IPS-15b (cell line): Measurements from ENCODE around the gene RNF168.
"Not testable (repeated sequence)": the region's sequence is repeated elsewhere in the genome, so short reads cannot be mapped to it uniquely, and the experiment has no call there.

ENCODE experiments used
- H3K27me3 ChIP-seq: one replicate; pipeline ENCODE4 v1.6.1; 2013; ENCODE audit warnings: low read length; ENCODE audit not compliant: control insufficient read depth, insufficient read depth
- H3K36me3 ChIP-seq: one replicate; pipeline ENCODE4 v1.6.1; 2013; ENCODE audit warnings: low read length; ENCODE audit not compliant: control insufficient read depth, insufficient read depth
- H3K4me1 ChIP-seq: one replicate; pipeline ENCODE4 v1.6.1; 2013; ENCODE audit warnings: mild to moderate bottlenecking, low read length; ENCODE audit not compliant: control insufficient read depth, insufficient read depth
- H3K4me3 ChIP-seq: one replicate; pipeline ENCODE4 v1.5.1; 2013; ENCODE audit warnings: low read depth, low read length
- H3K9ac ChIP-seq: one replicate; pipeline ENCODE4 v1.6.1; 2013; ENCODE audit warnings: low read depth, mild to moderate bottlenecking, low read length
- H3K9me3 ChIP-seq: one replicate; pipeline ENCODE4 v1.6.1; 2013; ENCODE audit warnings: mild to moderate bottlenecking, low read length; ENCODE audit not compliant: control insufficient read depth, insufficient read depth

RNF168 gene

GRCh38 chr3:196513697-196514349 is 10.3 kb upstream of the RNF168 start:
- no peak overlapping the region for H3K9ac ChIP-seq
- peaks cover 3% of the 10 kb centered on the region for H3K9me3 ChIP-seq
- H3K4me1 ChIP-seq, result no peaks in the 10 kb centered on the region
- H3K4me3 ChIP-seq, result no peak overlapping the region
- H3K36me3 ChIP-seq, result no peaks in the 10 kb centered on the region
- no peaks in the 10 kb centered on the region for H3K27me3 ChIP-seq

GRCh38 chr3:196511646-196512425 is 8.3 kb upstream of the RNF168 start:
- H3K4me3 ChIP-seq, H3K36me3 ChIP-seq, H3K9me3 ChIP-seq, H3K9ac ChIP-seq, H3K4me1 ChIP-seq, H3K27me3 ChIP-seq: not testable (repeated sequence)

- H3K36me3 ChIP-seq, H3K9me3 ChIP-seq, H3K4me1 ChIP-seq, H3K9ac ChIP-seq, H3K27me3 ChIP-seq, H3K4me3 ChIP-seq: not testable (repeated sequence)
These were observed 7.5 kb upstream of the RNF168 start for GRCh38 chr3:196511108-196511507.

- Histone ChIP-seq H3K27me3 (no peaks in the 10 kb centered on the region), H3K9ac (no peak overlapping the region), H3K4me1 (no peaks in the 10 kb centered on the region), H3K9me3 (peaks cover 5% of the 10 kb centered on the region), H3K4me3 (no peak overlapping the region), H3K36me3 (no peaks in the 10 kb centered on the region)
These were observed 3.1 kb upstream of the RNF168 start for GRCh38 chr3:196506687-196507086.

- H3K4me1 ChIP-seq, result peaks cover 8% of the 10 kb centered on the region
- peaks cover 5% of the 10 kb centered on the region for H3K9me3 ChIP-seq
- no peak overlapping the region for H3K9ac ChIP-seq
- no peaks in the 10 kb centered on the region for H3K36me3 ChIP-seq
- H3K27me3 ChIP-seq, result no peaks in the 10 kb centered on the region
- H3K4me3 ChIP-seq, result no peak overlapping the region
These were observed 988 bp upstream of the RNF168 start for GRCh38 chr3:196504556-196504955.

- H3K36me3 ChIP-seq, H3K9me3 ChIP-seq, H3K27me3 ChIP-seq, H3K4me1 ChIP-seq: not testable (repeated sequence)
- peak overlapping the region; percentile 42 for H3K9ac ChIP-seq
- peak overlapping the region; percentile 43 for H3K4me3 ChIP-seq
These were observed 470 bp upstream of the RNF168 start for GRCh38 chr3:196504077-196504398.

- Histone ChIP-seq H3K27me3 (no peaks in the 10 kb centered on the region), H3K4me1 (peaks cover 8% of the 10 kb centered on the region), H3K9ac (peak overlapping the region; percentile 92), H3K36me3 (no peaks in the 10 kb centered on the region), H3K4me3 (peak overlapping the region; percentile 86), H3K9me3 (peaks cover 5% of the 10 kb centered on the region)
These were observed 783 bp downstream of the RNF168 start for GRCh38 chr3:196502775-196503195.

- Histone ChIP-seq H3K36me3 (no peaks in the 10 kb centered on the region), H3K4me3 (peak overlapping the region; percentile 86), H3K9me3 (no peaks in the 10 kb centered on the region), H3K4me1 (peaks cover 8% of the 10 kb centered on the region), H3K9ac (no peak overlapping the region), H3K27me3 (no peaks in the 10 kb centered on the region)
These were observed 2.1 kb downstream of the RNF168 start for GRCh38 chr3:196501316-196502044.

GRCh38 chr3:196499807-196500524 is 3.6 kb downstream of the RNF168 start:
- H3K4me1 ChIP-seq, result peaks cover 8% of the 10 kb centered on the region

GRCh38 chr3:196499061-196499460 is 4.5 kb downstream of the RNF168 start:
- Histone ChIP-seq H3K4me1 (peaks cover 8% of the 10 kb centered on the region), H3K4me3 (no peak overlapping the region), H3K36me3 (no peaks in the 10 kb centered on the region), H3K9me3 (no peaks in the 10 kb centered on the region), H3K27me3 (no peaks in the 10 kb centered on the region), H3K9ac (no peak overlapping the region)

More at GRCh38 chr3:196499807-196500524, 3.6 kb downstream of the RNF168 start:
- peak overlapping the region; percentile 75 for H3K4me3 ChIP-seq
- H3K27me3 ChIP-seq, result no peaks in the 10 kb centered on the region
- H3K9me3 ChIP-seq, result no peaks in the 10 kb centered on the region
- peak overlapping the region; percentile 77 for H3K9ac ChIP-seq
- no peaks in the 10 kb centered on the region for H3K36me3 ChIP-seq

GRCh38 chr3:196498297-196498696 is 5.3 kb downstream of the RNF168 start:
- H3K4me3 ChIP-seq, result no peak overlapping the region
- H3K27me3 ChIP-seq, result no peaks in the 10 kb centered on the region
- peaks cover 8% of the 10 kb centered on the region for H3K4me1 ChIP-seq
- H3K9ac ChIP-seq, result no peak overlapping the region
- H3K36me3 ChIP-seq, result no peaks in the 10 kb centered on the region
- H3K9me3 ChIP-seq, result no peaks in the 10 kb centered on the region
